ENCODE data around the gene YWHAH. TPM values are rescaled to one million over a fixed set of nuclear protein-coding genes. Genes with fewer than 3 reads are reported as not detected.
A peak's percentile ranks its signal among the peaks of the same experiment; 100 is the strongest.

The YWHAH gene
- total and polyA plus RNA-seq, 2 of the 8 experiments (the other 6 are each of a cell fraction or from before 2014, with no cell fraction given) = 146 to 247 TPM

DNA sequence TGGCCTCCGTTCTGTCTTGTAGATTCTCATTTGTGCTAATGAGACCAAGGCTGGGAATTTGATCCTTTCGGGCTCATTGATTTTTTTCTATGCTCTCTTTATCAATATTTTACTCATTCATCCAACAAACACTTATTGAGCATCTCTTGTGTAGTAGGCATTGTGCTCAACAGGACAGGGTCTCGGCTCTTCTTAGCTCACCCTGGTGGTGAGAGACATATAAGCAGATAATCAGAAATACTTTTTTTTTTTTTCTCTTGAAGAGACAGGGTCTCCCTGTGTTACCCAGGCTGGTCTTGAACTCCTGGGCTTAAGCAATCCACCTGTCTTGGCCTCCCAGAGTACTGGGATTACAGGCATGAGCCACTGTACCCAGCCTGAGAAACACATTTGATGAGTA lies 50.7 kb downstream of the YWHAH start:
- peak; percentile 58 for FAIRE-seq
- H3K27me3 ChIP-seq (replicated peaks in 1 of 4; ENCODE audit: control insufficient read depth in 3 of 4, extremely low read depth in 1 of 4, insufficient read depth in 3 of 4, low read length in 3 of 4) = no peaks in the 10 kb centered on the region; a peak in 1 of 7 replicates
- H3K79me2 ChIP-seq (ENCODE audit: control insufficient read depth in 1 of 2, insufficient read depth in 2 of 2, low read length in 2 of 2) = no peaks in the 10 kb centered on the region
- 74% methylated on average over 3 of the region's 3 CpGs; no CpG with 5 or more reads in 1 of the 2 experiments for WGBS, 2 experiments (ENCODE audit: extremely low coverage in 1 of 2, insufficient coverage in 1 of 2, insufficient read length in 1 of 2, insufficient replicate concordance in 2 of 2, low coverage in 1 of 2, low lambda C conversion rate in 2 of 2, missing lambda C conversion rate in 1 of 2)
- no peaks in the 10 kb centered on the region for H3K9me3 ChIP-seq (ENCODE audit: insufficient read depth in 2 of 2, low read depth in 1 of 2, low read length in 1 of 2)
- no peak overlapping the region for H2BK5ac ChIP-seq (ENCODE audit: low read depth, low read length)
- H2BK12ac ChIP-seq (ENCODE audit: low read depth, low read length) = no peak overlapping the region
- no peak for DNase-seq (ENCODE audit: low read depth in 1 of 2, low spot score in 2 of 2)
- no peak overlapping the region for H2BK15ac ChIP-seq (ENCODE audit: low read length)
- H3K56ac ChIP-seq (replicated peaks; ENCODE audit: insufficient read length, low read depth, low read length) = no peak overlapping the region
- peak; percentile 19 to 32; a peak in 3 of 4 replicates for TF ChIP-seq RAD21 (IDR thresholded peaks at IDR 0.05 in 1 of 2, conservative IDR thresholded peaks at IDR 0.05 in 1 of 2; ENCODE audit: low read depth in 2 of 2, low read length in 2 of 2)
- TF ChIP-seq, protein P1, sequence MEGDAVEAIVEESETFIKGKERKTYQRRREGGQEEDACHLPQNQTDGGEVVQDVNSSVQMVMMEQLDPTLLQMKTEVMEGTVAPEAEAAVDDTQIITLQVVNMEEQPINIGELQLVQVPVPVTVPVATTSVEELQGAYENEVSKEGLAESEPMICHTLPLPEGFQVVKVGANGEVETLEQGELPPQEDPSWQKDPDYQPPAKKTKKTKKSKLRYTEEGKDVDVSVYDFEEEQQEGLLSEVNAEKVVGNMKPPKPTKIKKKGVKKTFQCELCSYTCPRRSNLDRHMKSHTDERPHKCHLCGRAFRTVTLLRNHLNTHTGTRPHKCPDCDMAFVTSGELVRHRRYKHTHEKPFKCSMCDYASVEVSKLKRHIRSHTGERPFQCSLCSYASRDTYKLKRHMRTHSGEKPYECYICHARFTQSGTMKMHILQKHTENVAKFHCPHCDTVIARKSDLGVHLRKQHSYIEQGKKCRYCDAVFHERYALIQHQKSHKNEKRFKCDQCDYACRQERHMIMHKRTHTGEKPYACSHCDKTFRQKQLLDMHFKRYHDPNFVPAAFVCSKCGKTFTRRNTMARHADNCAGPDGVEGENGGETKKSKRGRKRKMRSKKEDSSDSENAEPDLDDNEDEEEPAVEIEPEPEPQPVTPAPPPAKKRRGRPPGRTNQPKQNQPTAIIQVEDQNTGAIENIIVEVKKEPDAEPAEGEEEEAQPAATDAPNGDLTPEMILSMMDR (IDR thresholded peaks at IDR 0.05; ENCODE audit: control extremely low read depth in 1 of 3, insufficient read depth in 1 of 3, low read depth in 1 of 3, low read length in 3 of 3) = peak in 2 of 3 experiments; percentile 36 to 53; a peak in 2 of 4 replicates
- no peak for TF ChIP-seq ASH2L (IDR thresholded peaks at IDR 0.05; ENCODE audit: low read length)
- no peak for TF ChIP-seq SRF (IDR thresholded peaks at IDR 0.05; ENCODE audit: low read depth, low read length)
- TF ChIP-seq, protein P2, sequence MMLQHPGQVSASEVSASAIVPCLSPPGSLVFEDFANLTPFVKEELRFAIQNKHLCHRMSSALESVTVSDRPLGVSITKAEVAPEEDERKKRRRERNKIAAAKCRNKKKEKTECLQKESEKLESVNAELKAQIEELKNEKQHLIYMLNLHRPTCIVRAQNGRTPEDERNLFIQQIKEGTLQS (IDR thresholded peaks at IDR 0.05; ENCODE audit: insufficient read depth, low read depth, low read length) = no peak
- TF ChIP-seq SIN3A (conservative IDR thresholded peaks at IDR 0.05 in 1 of 2, IDR thresholded peaks at IDR 0.05 in 1 of 2; ENCODE audit: low read depth in 1 of 2, low read length in 2 of 2) = no peak
- TF ChIP-seq YY1 (IDR thresholded peaks at IDR 0.05; ENCODE audit: low read depth, low read length) = no peak
- no peak for TF ChIP-seq HDAC2 (IDR thresholded peaks at IDR 0.05; ENCODE audit: borderline replicate concordance in 1 of 2, low read depth in 2 of 2, low read length in 2 of 2)
- ChIA-PET POLR2A (ENCODE audit: partially characterized antibody) (no interaction called here), CTCF (ENCODE audit: partially characterized antibody) (interaction anchor here (0.6 to 5.6 kb wide), 37 partner anchors 9 to 584 kb away, joined by 3 to 53 read pairs (median 4); partner anchors contain the start of gene SLC5A1)
- no peaks in the 10 kb centered on the region for H3K36me3 ChIP-seq (ENCODE audit: control insufficient read depth in 2 of 4, insufficient read depth in 4 of 4, low read length in 3 of 4)
- H3K79me1 ChIP-seq (ENCODE audit: low read depth, low read length) = no peaks in the 10 kb centered on the region
- no peak overlapping the region for H4K5ac ChIP-seq (ENCODE audit: insufficient read length, low read depth, low read length)
- no peak overlapping the region for H4K8ac ChIP-seq (ENCODE audit: extremely low read depth, insufficient read depth, low read length)
- no peak overlapping the region for H3K4me3 ChIP-seq (ENCODE audit: extremely low read depth in 1 of 4, insufficient read depth in 2 of 4, low read depth in 3 of 4, low read length in 4 of 4)
- no peak overlapping the region for H3K14ac ChIP-seq (ENCODE audit: insufficient read length)
- H2BK20ac ChIP-seq (ENCODE audit: low read length) = no peak overlapping the region
- H2BK120ac ChIP-seq (replicated peaks; ENCODE audit: low read depth, low read length) = no peak overlapping the region
- H2AFZ ChIP-seq (ENCODE audit: low read length) = no peak overlapping the region
- H3K23ac ChIP-seq (ENCODE audit: insufficient read length) = no peak overlapping the region
- no peak overlapping the region for H3K27ac ChIP-seq (ENCODE audit: low read depth, low read length)
- H4K20me1 ChIP-seq (replicated peaks in 1 of 2; ENCODE audit: control insufficient read depth in 1 of 2, insufficient read depth in 2 of 2, low read length in 2 of 2) = no peaks in the 10 kb centered on the region
- no peaks in the 10 kb centered on the region for H3K4me1 ChIP-seq (replicated peaks in 1 of 4; ENCODE audit: control insufficient read depth in 3 of 4, insufficient read depth in 4 of 4, low read length in 3 of 4)
- H3K23me2 ChIP-seq (ENCODE audit: low read depth, low read length) = no peaks in the 10 kb centered on the region
- no peak overlapping the region for H3K18ac ChIP-seq (ENCODE audit: extremely low read depth, low read length)
- H4K91ac ChIP-seq (replicated peaks; ENCODE audit: insufficient read length, low read length) = no peak overlapping the region
- no peak overlapping the region for H3K9ac ChIP-seq (replicated peaks in 1 of 4; ENCODE audit: extremely low read depth in 1 of 4, low read depth in 3 of 4, low read length in 3 of 4)
- no peak overlapping the region for H3K4me2 ChIP-seq (ENCODE audit: insufficient read depth in 1 of 2, low read depth in 2 of 2, low read length in 2 of 2)
- no peak overlapping the region for H2AK5ac ChIP-seq (ENCODE audit: low read depth, low read length)
- no peak overlapping the region for H3K4ac ChIP-seq (replicated peaks; ENCODE audit: insufficient read length, low read depth, low read length)

All from H1 (cell line).